HG02763 (cell line): ENCODE results near the gene KIF5A.
"Not testable (repeated sequence)": the region's sequence is repeated elsewhere in the genome, so short reads cannot be mapped to it uniquely, and the experiment has no call there.

ENCODE experiments used
- ATAC-seq: cut with Tn5 transposase; IDR thresholded peaks from one replicate; pipeline ENCODE4 v1.9.1; 2021; ENCODE audit warnings: mild to moderate bottlenecking, moderate library complexity; ENCODE audit not compliant: unreplicated experiment

Gene KIF5A

GRCh38 chr12:57581802-57582201 is 32.0 kb downstream of the KIF5A start:
- ATAC-seq: no peak

GRCh38 chr12:57582440-57582839 is 32.6 kb downstream of the KIF5A start:
- ATAC-seq: no peak

GRCh38 chr12:57583008-57583831 is 33.4 kb downstream of the KIF5A start:
- peak; percentile 93 for ATAC-seq

GRCh38 chr12:57584050-57584449 is 34.2 kb downstream of the KIF5A start:
- no peak for ATAC-seq

- no peak for ATAC-seq
Measured at GRCh38 chr12:57584690-57585089, 34.8 kb downstream of the KIF5A start.

- no peak for ATAC-seq
Measured at GRCh38 chr12:57585156-57585555, 35.3 kb downstream of the KIF5A start.

- no peak for ATAC-seq
Measured at GRCh38 chr12:57586128-57586527, 36.3 kb downstream of the KIF5A start.

GRCh38 chr12:57586832-57587429 is 37.1 kb downstream of the KIF5A start:
- no peak for ATAC-seq

- ATAC-seq: not testable (repeated sequence)
Measured at GRCh38 chr12:57588951-57589610, 39.2 kb downstream of the KIF5A start.

GRCh38 chr12:57590479-57590863 is 40.6 kb downstream of the KIF5A start:
- ATAC-seq: no peak

- ATAC-seq: peak; percentile 95
Measured at GRCh38 chr12:57590864-57591781, 41.3 kb downstream of the KIF5A start, which contains the start of gene PIP4K2C. Gene PIP4K2C, plus strand, starts transcription at chr12:57591192. Its CDS starts 98 bp downstream, at chr12:57591290.

- no peak for ATAC-seq
Measured at GRCh38 chr12:57591782-57592325, 42.0 kb downstream of the KIF5A start.

GRCh38 chr12:57592551-57593165 is 42.8 kb downstream of the KIF5A start:
- ATAC-seq: no peak

- no peak for ATAC-seq
Measured at GRCh38 chr12:57593187-57593586, 43.3 kb downstream of the KIF5A start.

GRCh38 chr12:57600395-57600794 is 50.6 kb downstream of the KIF5A start:
- ATAC-seq: no peak

GRCh38 chr12:57602544-57602943 is 52.7 kb downstream of the KIF5A start:
- ATAC-seq: no peak

- no peak for ATAC-seq
Measured at GRCh38 chr12:57603324-57603723, 53.5 kb downstream of the KIF5A start.

GRCh38 chr12:57603815-57604453 is 54.1 kb downstream of the KIF5A start:
- no peak for ATAC-seq

- peak; percentile 66 for ATAC-seq
Measured at GRCh38 chr12:57604454-57604991, 54.7 kb downstream of the KIF5A start, which contains the start of gene DTX3. Gene DTX3, plus strand, starts transcription at chr12:57604824. Its CDS starts 1,694 bp downstream, at chr12:57606518.
